Nephron progenitor cell (in vitro differentiated cells): Measurements from ENCODE around the gene PLXNB3.
"Not testable (repeated sequence)": the region's sequence is repeated elsewhere in the genome, so short reads cannot be mapped to it uniquely, and the experiment has no call there.

ENCODE experiments used
- DNase-seq: peaks from one replicate; pipeline ENCODE4 v3.0.0; 2021
- H3K27ac Mint-ChIP-seq: 2 replicates; pipeline ENCODE4 v1.8.0; 2021; ENCODE audit warnings: mild to moderate bottlenecking, moderate library complexity, mixed read lengths
- H3K27me3 Mint-ChIP-seq: 2 replicates; pipeline ENCODE4 v1.8.0; 2021; ENCODE audit warnings: mild to moderate bottlenecking, low read depth, mixed read lengths; ENCODE audit not compliant: poor library complexity
- H3K36me3 Mint-ChIP-seq: 2 replicates; pipeline ENCODE4 v1.8.0; 2021; ENCODE audit warnings: low read depth, mixed read lengths
- H3K4me1 Mint-ChIP-seq: 2 replicates; pipeline ENCODE4 v1.8.0; 2021; ENCODE audit warnings: mixed read lengths
- H3K4me3 Mint-ChIP-seq: 2 replicates; pipeline ENCODE4 v1.8.0; 2021; ENCODE audit warnings: mild to moderate bottlenecking, moderate library complexity, mixed read lengths
- H3K9me3 Mint-ChIP-seq: 2 replicates; pipeline ENCODE4 v1.8.0; 2021; ENCODE audit warnings: mild to moderate bottlenecking, moderate library complexity, mixed read lengths
- CTCF ChIP-seq: fragments of 200-600 bp; sonication (generic); IDR thresholded peaks from 2 replicates; pipeline ENCODE4 v1.5.0; 2021; ENCODE audit warnings: antibody characterized with exemption

The PLXNB3 gene

DNA sequence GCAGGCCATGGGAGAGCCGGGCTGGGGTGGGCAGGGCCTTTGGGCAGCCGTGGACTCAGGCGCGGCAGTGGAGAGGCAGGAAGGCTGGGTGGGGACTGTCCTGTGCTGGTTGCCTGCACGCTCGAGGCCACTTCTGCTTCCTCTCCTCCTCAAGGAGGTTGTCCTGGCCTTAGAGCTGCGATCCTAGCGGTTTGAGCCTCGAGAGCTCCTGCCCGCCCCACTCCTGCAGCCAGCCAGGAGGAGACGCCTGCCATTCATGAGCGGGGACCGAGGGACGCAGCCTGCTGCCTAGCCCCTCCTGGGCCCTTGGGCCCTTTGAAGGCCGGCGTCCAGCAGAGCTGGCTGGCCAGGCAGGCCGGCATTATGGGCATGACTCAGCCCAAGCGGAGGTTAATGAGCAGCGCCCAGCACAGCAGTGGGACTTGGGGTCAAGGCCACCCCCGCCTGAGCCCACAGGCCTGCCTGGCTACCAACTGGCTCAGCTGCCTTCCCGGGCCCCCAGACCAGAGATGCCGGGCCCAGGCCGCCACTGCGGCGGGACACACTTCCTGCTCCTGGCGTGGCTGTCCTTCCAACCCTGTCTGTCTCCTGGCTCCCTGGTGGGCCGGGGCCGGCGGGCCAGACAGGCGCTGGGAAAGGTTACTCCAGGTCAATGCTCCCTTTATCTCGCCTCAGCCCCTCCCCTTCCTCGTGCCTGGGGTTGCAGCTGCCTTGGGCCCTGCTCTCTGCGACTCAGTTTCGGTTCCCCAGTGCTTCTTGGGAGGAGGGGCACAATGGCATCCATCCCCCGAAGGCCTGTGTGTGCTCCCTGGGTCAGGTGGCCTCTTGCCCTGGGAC, 37.5 kb upstream of the PLXNB3 start:
- Mint-ChIP-seq H3K4me1 (peaks cover 30% of the 10 kb centered on the region), H3K27me3 (peaks cover 2% of the 10 kb centered on the region), H3K4me3 (no peak overlapping the region), H3K36me3 (peaks cover 26% of the 10 kb centered on the region), H3K27ac (no peak overlapping the region), H3K9me3 (peaks cover 54% of the 10 kb centered on the region)
- no peak for TF ChIP-seq CTCF
- peak; percentile 59 for DNase-seq

- no peak for DNase-seq
- H3K27me3 Mint-ChIP-seq = peaks cover 2% of the 10 kb centered on the region
- TF ChIP-seq CTCF = no peak
- H3K4me3 Mint-ChIP-seq = no peak overlapping the region
- H3K9me3 Mint-ChIP-seq = peaks cover 56% of the 10 kb centered on the region
- H3K27ac Mint-ChIP-seq = no peak overlapping the region
- peaks cover 28% of the 10 kb centered on the region for H3K36me3 Mint-ChIP-seq
- H3K4me1 Mint-ChIP-seq = peaks cover 23% of the 10 kb centered on the region
These were observed 36.7 kb upstream of the PLXNB3 start for GRCh38 chrX:153727123-153727931.

GRCh38 chrX:153728095-153728494, 36.0 kb upstream of the PLXNB3 start:
- peaks cover 17% of the 10 kb centered on the region for H3K4me1 Mint-ChIP-seq
- peaks cover 52% of the 10 kb centered on the region for H3K9me3 Mint-ChIP-seq
- DNase-seq = no peak
- no peak for TF ChIP-seq CTCF
- H3K27ac Mint-ChIP-seq = no peak overlapping the region
- no peak overlapping the region for H3K4me3 Mint-ChIP-seq
- H3K27me3 Mint-ChIP-seq = peaks cover 2% of the 10 kb centered on the region
- peaks cover 28% of the 10 kb centered on the region for H3K36me3 Mint-ChIP-seq

DNA sequence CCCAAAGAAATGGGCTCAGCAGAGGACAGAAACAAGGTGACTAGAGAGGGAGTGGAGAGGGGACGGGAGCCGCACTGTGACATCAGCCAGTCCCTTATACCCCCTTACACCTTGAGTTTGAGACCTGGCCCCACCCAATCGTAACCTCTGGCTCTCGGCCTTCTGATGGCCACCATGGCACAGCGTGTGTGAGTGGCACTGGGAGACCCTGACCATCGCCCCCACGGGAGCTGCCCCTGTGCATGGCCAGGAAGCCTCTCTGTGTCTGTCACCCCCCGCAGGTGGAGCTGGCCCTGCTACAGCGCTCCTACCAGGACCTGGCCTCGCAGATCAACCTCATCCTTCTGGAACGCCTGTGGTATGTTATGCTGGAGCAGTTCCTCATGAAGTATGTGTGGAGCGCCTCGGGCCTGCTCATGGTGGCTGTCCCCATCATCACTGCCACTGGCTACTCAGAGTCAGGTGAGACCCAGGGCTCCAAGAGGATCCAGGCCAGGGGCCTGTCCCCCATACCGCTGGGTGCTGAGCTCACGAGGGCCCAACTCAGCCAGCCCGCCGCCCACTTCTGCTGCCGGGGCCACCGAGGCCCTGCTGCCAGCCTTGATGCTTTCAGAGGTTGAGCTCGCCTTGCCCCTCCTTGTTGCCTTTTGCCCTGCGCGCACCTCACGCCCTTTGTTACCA, 35.0 kb upstream of the PLXNB3 start:
- Mint-ChIP-seq H3K4me1 (peaks cover 17% of the 10 kb centered on the region), H3K9me3 (peaks cover 59% of the 10 kb centered on the region), H3K4me3 (no peak overlapping the region), H3K27me3 (peaks cover 2% of the 10 kb centered on the region), H3K27ac (no peak overlapping the region), H3K36me3 (peaks cover 28% of the 10 kb centered on the region)
- no peak for DNase-seq
- TF ChIP-seq CTCF = no peak

GRCh38 chrX:153730115-153730514, 33.9 kb upstream of the PLXNB3 start:
- H3K4me3 Mint-ChIP-seq, DNase-seq, H3K27ac Mint-ChIP-seq, H3K27me3 Mint-ChIP-seq: not testable (repeated sequence)
- Mint-ChIP-seq H3K36me3 (peaks cover 33% of the 10 kb centered on the region), H3K9me3 (peaks cover 66% of the 10 kb centered on the region), H3K4me1 (peaks cover 17% of the 10 kb centered on the region)
